Endothelial cell (in vitro differentiated cells): ENCODE data around the gene DMD. TPM values are rescaled to one million over a fixed set of nuclear protein-coding genes. Genes with fewer than 3 reads are reported as not detected.

Experiments
- DNase-seq: peaks from one replicate; pipeline ENCODE4 v3.0.0; 2021; ENCODE audit warnings: low spot score
- H3K27ac Mint-ChIP-seq: one replicate; pipeline ENCODE4 v1.8.0; 2021; ENCODE audit warnings: mixed read lengths, inconsistent platforms; ENCODE audit not compliant: unreplicated experiment
- H3K27me3 Mint-ChIP-seq: one replicate; pipeline ENCODE4 v1.8.0; 2021; ENCODE audit warnings: mild to moderate bottlenecking, moderate library complexity, mixed read lengths, inconsistent platforms; ENCODE audit not compliant: unreplicated experiment
- H3K36me3 Mint-ChIP-seq: one replicate; pipeline ENCODE4 v1.8.0; 2021; ENCODE audit warnings: mild to moderate bottlenecking, low read depth, mixed read lengths, inconsistent platforms; ENCODE audit not compliant: unreplicated experiment
- H3K4me1 Mint-ChIP-seq: one replicate; pipeline ENCODE4 v1.8.0; 2021; ENCODE audit warnings: mild to moderate bottlenecking, mixed read lengths, inconsistent platforms; ENCODE audit not compliant: unreplicated experiment
- H3K4me3 Mint-ChIP-seq: one replicate; pipeline ENCODE4 v1.8.0; 2021; ENCODE audit warnings: mild to moderate bottlenecking, mixed read lengths, inconsistent platforms; ENCODE audit not compliant: unreplicated experiment
- H3K9me3 Mint-ChIP-seq: one replicate; pipeline ENCODE4 v1.8.0; 2021; ENCODE audit warnings: mixed read lengths, inconsistent platforms; ENCODE audit not compliant: unreplicated experiment
- total RNA-seq: library from RNA; stranded (reverse); fragmentation: NEBNext Ultra II Directional; extraction: Animal tissue kit (Norgen Biotek cat#: 25700); gene quantifications from one replicate; pipeline ENCODE4 v1.2.1, GENCODE V29; 2021; ENCODE audit not compliant: unreplicated experiment
- TF ChIP-seq, protein P1 (sequence below): fragments of 200-600 bp; sonication (generic); IDR thresholded peaks from one replicate; pipeline ENCODE4 v1.5.0; 2021; ENCODE audit warnings: antibody characterized with exemption; ENCODE audit not compliant: unreplicated experiment

The DMD gene
- total RNA-seq, 1 donor from 2014 or later, result 5.5 TPM

DNA sequence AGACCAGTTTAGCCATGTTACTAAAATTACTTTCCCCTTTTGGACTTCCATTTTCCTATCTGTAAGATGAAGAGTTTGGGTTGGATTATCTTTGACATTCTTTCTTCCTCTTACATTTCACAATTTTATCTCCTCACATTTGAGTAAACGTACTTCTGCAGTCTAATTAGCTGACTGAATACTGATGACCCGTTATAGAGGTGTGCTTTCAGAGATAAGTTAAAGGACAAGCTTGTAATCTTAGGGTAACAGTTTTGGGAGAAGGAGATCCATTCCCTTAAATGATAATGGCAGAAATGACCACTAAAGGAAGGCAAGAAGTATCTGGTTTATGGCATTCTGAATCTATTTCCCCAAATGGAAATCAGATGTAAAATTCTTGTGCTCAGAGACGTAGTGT lies 1916.9 kb downstream of the DMD start:
- H3K27ac Mint-ChIP-seq, result no peak overlapping the region
- TF ChIP-seq, protein P1, sequence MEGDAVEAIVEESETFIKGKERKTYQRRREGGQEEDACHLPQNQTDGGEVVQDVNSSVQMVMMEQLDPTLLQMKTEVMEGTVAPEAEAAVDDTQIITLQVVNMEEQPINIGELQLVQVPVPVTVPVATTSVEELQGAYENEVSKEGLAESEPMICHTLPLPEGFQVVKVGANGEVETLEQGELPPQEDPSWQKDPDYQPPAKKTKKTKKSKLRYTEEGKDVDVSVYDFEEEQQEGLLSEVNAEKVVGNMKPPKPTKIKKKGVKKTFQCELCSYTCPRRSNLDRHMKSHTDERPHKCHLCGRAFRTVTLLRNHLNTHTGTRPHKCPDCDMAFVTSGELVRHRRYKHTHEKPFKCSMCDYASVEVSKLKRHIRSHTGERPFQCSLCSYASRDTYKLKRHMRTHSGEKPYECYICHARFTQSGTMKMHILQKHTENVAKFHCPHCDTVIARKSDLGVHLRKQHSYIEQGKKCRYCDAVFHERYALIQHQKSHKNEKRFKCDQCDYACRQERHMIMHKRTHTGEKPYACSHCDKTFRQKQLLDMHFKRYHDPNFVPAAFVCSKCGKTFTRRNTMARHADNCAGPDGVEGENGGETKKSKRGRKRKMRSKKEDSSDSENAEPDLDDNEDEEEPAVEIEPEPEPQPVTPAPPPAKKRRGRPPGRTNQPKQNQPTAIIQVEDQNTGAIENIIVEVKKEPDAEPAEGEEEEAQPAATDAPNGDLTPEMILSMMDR, result no peak
- H3K4me1 Mint-ChIP-seq, result no peaks in the 10 kb centered on the region
- no peaks in the 10 kb centered on the region for H3K9me3 Mint-ChIP-seq
- no peak for DNase-seq
- H3K36me3 Mint-ChIP-seq, result no peaks in the 10 kb centered on the region
- H3K27me3 Mint-ChIP-seq, result no peaks in the 10 kb centered on the region
- H3K4me3 Mint-ChIP-seq, result no peak overlapping the region

DNA sequence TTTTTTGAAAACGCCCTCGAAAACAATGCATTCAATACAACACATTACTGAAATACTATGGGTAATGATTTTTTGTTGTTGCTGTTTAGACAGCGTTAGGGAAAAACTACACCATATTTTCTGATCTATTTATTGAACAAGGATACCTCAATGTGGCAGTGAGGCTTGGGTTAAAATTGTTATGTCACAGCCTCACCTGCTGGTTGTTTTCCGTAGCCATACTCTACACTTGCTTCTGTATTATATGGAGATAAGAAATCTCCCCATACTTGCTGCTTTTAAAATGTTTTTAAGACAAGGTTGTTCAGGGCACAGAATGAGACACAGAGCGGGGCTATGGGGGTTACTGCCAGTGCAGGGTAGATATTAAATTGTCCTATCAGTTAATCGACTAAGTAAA lies 1917.9 kb downstream of the DMD start:
- TF ChIP-seq, protein P1, result no peak
- Mint-ChIP-seq H3K27ac (no peak overlapping the region), H3K27me3 (no peaks in the 10 kb centered on the region), H3K4me3 (no peak overlapping the region), H3K9me3 (no peaks in the 10 kb centered on the region), H3K4me1 (no peaks in the 10 kb centered on the region), H3K36me3 (no peaks in the 10 kb centered on the region)
- DNase-seq, result no peak

DNA sequence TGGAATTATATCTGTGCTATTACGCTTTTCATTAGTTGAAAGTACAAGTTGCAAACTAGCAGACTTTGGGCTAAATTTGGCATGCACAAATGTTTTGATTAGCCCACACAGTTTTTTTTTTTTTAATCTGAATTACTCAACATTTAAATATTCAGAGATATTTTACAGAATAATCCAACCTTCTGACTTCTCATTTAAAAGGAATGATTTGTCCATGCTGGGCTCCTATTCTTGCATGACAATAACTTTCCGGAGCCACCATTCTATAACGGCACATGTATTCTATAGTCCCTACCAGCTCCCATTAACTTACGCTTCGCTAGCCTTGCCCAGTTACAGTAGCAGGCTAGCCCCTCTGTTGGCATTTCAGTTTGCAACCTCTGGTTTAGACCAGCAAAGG lies 1920.2 kb downstream of the DMD start:
- H3K36me3 Mint-ChIP-seq, result no peaks in the 10 kb centered on the region
- no peaks in the 10 kb centered on the region for H3K4me1 Mint-ChIP-seq
- no peak for DNase-seq
- TF ChIP-seq, protein P1, result no peak
- H3K4me3 Mint-ChIP-seq, result no peak overlapping the region
- H3K9me3 Mint-ChIP-seq, result no peaks in the 10 kb centered on the region
- H3K27me3 Mint-ChIP-seq, result no peaks in the 10 kb centered on the region
- no peak overlapping the region for H3K27ac Mint-ChIP-seq

DNA sequence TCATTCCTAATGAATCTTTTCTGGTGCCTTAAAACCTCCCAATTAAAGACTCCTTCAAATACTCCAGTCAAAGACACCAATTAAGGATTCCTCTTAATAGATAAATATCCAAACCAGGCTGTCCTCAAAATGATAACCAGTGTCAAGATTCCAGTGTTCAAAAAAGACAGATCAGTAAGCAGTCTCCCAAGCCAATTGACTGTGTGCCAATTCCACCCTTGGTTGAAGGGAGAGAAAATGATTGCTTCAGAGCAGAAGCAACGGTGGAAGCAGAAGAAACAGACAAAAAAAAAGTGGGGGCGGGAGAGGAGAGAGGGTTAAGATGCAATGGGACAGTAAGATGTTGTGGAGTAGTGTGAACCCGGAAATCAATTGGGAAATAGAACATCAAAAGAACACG lies 1923.5 kb downstream of the DMD start:
- Mint-ChIP-seq H3K4me3 (no peak overlapping the region), H3K9me3 (no peaks in the 10 kb centered on the region), H3K27ac (no peak overlapping the region), H3K36me3 (no peaks in the 10 kb centered on the region), H3K27me3 (peaks cover 1% of the 10 kb centered on the region), H3K4me1 (no peaks in the 10 kb centered on the region)
- DNase-seq, result no peak
- TF ChIP-seq, protein P1, result no peak

DNA sequence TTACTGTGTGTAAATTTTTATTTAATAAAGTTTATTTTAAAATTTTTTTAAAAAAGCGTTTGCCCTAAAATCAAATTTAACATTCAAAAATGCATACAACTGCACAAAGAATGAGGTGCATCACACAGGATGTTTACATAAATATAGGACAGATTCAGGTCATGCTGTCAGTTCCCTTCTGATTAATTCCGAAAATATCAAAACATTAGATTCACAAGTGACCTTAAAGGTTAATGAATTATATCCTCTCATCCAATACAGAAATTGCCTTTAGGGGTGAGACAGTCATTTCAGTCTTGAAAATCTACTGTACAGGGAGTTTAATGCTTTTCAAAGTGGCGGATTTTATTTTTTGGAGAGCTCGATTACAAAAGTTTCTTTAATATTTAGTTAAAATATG lies 1930.8 kb downstream of the DMD start:
- Mint-ChIP-seq H3K4me3 (no peak overlapping the region), H3K27ac (no peak overlapping the region), H3K9me3 (no peaks in the 10 kb centered on the region), H3K36me3 (no peaks in the 10 kb centered on the region), H3K4me1 (no peaks in the 10 kb centered on the region), H3K27me3 (peaks cover 1% of the 10 kb centered on the region)
- TF ChIP-seq, protein P1, result no peak
- no peak for DNase-seq
